Fibroblast of lung (primary cell): ENCODE data around the gene FAM13B. TPM values are rescaled to one million over a fixed set of nuclear protein-coding genes. Genes with fewer than 3 reads are reported as not detected.
"Not testable (repeated sequence)": the region's sequence is repeated elsewhere in the genome, so short reads cannot be mapped to it uniquely, and the experiment has no call there.

Experiments
- DNase-seq, 2 donors: peaks; one replicate each; pipeline versions ENCODE4 v3.0.0 to v3.0.0-alpha.2; 2010; ENCODE audit warnings: low read depth in 2 of 2
- H2AFZ ChIP-seq: 2 replicates; pipeline ENCODE4 v1.5.1; 2012; ENCODE audit warnings: low read length, control low read depth, inconsistent platforms
- H3K27ac ChIP-seq: 2 replicates; pipeline ENCODE4 v1.5.1; 2011; ENCODE audit warnings: low read length, control low read depth; ENCODE audit not compliant: insufficient read depth
- H3K27me3 ChIP-seq: 2 replicates; pipeline ENCODE4 v1.5.1; 2011; ENCODE audit warnings: mild to moderate bottlenecking, low read length; ENCODE audit not compliant: control insufficient read depth, insufficient read depth
- H3K36me3 ChIP-seq: 2 replicates; pipeline ENCODE4 v1.5.1; 2011; ENCODE audit warnings: low read length; ENCODE audit not compliant: control insufficient read depth, insufficient read depth
- H3K4me1 ChIP-seq: 2 replicates; pipeline ENCODE4 v1.5.1; 2011; ENCODE audit warnings: low read length; ENCODE audit not compliant: control insufficient read depth, insufficient read depth; ENCODE audit errors: extremely low read depth
- H3K4me2 ChIP-seq: 2 replicates; pipeline ENCODE4 v1.5.1; 2011; ENCODE audit warnings: low read length, control low read depth; ENCODE audit not compliant: insufficient read depth; ENCODE audit errors: extremely low read depth
- H3K4me3 ChIP-seq, 4 experiments: fragments of 200-600 bp in 1 of 4; sonication (generic) in 1 of 4; replicated peaks in 1 of 4; 2 replicates each; pipeline ENCODE4 v1.5.1; 2011 to 2016; ENCODE audit warnings: low read length in 4 of 4, low read depth in 3 of 4, mild to moderate bottlenecking in 3 of 4, control low read depth in 2 of 4, inconsistent platforms in 1 of 4, mixed read lengths in 1 of 4; ENCODE audit not compliant: insufficient read depth in 1 of 4; ENCODE audit errors: control extremely low read depth in 1 of 4
- H3K79me2 ChIP-seq: 2 replicates; pipeline ENCODE4 v1.5.1; 2012; ENCODE audit warnings: mild to moderate bottlenecking, low read length, inconsistent platforms; ENCODE audit not compliant: control insufficient read depth, insufficient read depth
- H3K9ac ChIP-seq: 2 replicates; pipeline ENCODE4 v1.5.1; 2011; ENCODE audit warnings: mild to moderate bottlenecking, low read length, control low read depth; ENCODE audit not compliant: insufficient read depth
- H3K9me3 ChIP-seq: 2 replicates; pipeline ENCODE4 v1.5.1; 2012; ENCODE audit warnings: low read depth, low read length; ENCODE audit not compliant: control insufficient read depth, insufficient read depth
- H4K20me1 ChIP-seq: 2 replicates; pipeline ENCODE4 v1.5.1; 2011; ENCODE audit warnings: low read length; ENCODE audit not compliant: control insufficient read depth, insufficient read depth; ENCODE audit errors: extremely low read depth
- CTCF ChIP-seq, 2 donors: IDR thresholded peaks in 1 of 2; conservative IDR thresholded peaks in 1 of 2; 1 replicate in 1 of 2; 2 replicates in 1 of 2; pipeline ENCODE4 v1.5.1; 2011 to 2012; ENCODE audit warnings: low read length in 2 of 2, control low read depth in 1 of 2, inconsistent platforms in 1 of 2, low read depth in 1 of 2, mild to moderate bottlenecking in 1 of 2
- EZH2 ChIP-seq: IDR thresholded peaks from 2 replicates; pipeline ENCODE4 v1.5.1; 2012; ENCODE audit warnings: low read length, control low read depth, mild to moderate bottlenecking; ENCODE audit errors: missing control alignments
- polyA plus RNA-seq, 2 donors: library from polyadenylated mRNA; depleted of rRNA in 1 of 2; stranded (reverse) in 1 of 2; unstranded in 1 of 2; fragments of >200 nt; gene quantifications; 2 replicates each; pipeline ENCODE4 v1.2.1, GENCODE V29; 2011 to 2012; ENCODE audit warnings: missing spikeins in 1 of 2
- total RNA-seq: library from RNA; depleted of rRNA; stranded (reverse); fragments of >200 nt; gene quantifications from 2 replicates; pipeline ENCODE4 v1.2.1, GENCODE V29; 2014

The FAM13B gene
- total and polyA plus RNA-seq, 2 donors (not counting 1 experiment from before 2014, with no cell fraction given), result 20.7 to 25.1 TPM

- Histone ChIP-seq H3K9me3 (no peaks in the 10 kb centered on the region), H2AFZ (no peak overlapping the region), H3K79me2 (no peaks in the 10 kb centered on the region), H4K20me1 (no peaks in the 10 kb centered on the region), H3K36me3 (no peaks in the 10 kb centered on the region), H3K27me3 (no peaks in the 10 kb centered on the region), H3K9ac (no peak overlapping the region), H3K4me1 (no peaks in the 10 kb centered on the region), H3K4me3 (no peak overlapping the region), H3K4me2 (no peak overlapping the region), H3K27ac (no peak overlapping the region)
- no peak for TF ChIP-seq CTCF (conservative IDR thresholded peaks at IDR 0.05 in 1 of 2, IDR thresholded peaks at IDR 0.05 in 1 of 2; ENCODE audit: low read depth in 1 of 2, low read length in 2 of 2)
- TF ChIP-seq EZH2, result no peak
- peak in 1 of 2 donors; percentile 57 for DNase-seq
Observed at GRCh38 chr5:138051441-138052296, 18.8 kb upstream of the FAM13B start.

- H2AFZ ChIP-seq, H3K4me3 ChIP-seq, H4K20me1 ChIP-seq: not testable (repeated sequence)
Observed at GRCh38 chr5:138045283-138045682, 12.4 kb upstream of the FAM13B start.

GRCh38 chr5:138038826-138039225 is 5.9 kb upstream of the FAM13B start:
- no peaks in the 10 kb centered on the region for H3K9me3 ChIP-seq
- no peak overlapping the region for H3K4me3 ChIP-seq
- TF ChIP-seq EZH2, result no peak
- no peak for TF ChIP-seq CTCF (conservative IDR thresholded peaks at IDR 0.05 in 1 of 2, IDR thresholded peaks at IDR 0.05 in 1 of 2; ENCODE audit: low read depth in 1 of 2, low read length in 2 of 2)
- no peak overlapping the region for H2AFZ ChIP-seq
- H3K4me2 ChIP-seq, result no peak overlapping the region
- H3K4me1 ChIP-seq, result peaks cover 2% of the 10 kb centered on the region
- no peaks in the 10 kb centered on the region for H4K20me1 ChIP-seq
- no peaks in the 10 kb centered on the region for H3K36me3 ChIP-seq
- DNase-seq, result no peak
- no peak overlapping the region for H3K27ac ChIP-seq
- no peak overlapping the region for H3K9ac ChIP-seq
- no peaks in the 10 kb centered on the region for H3K79me2 ChIP-seq
- H3K27me3 ChIP-seq, result no peaks in the 10 kb centered on the region

More at GRCh38 chr5:138045283-138045682, 12.4 kb upstream of the FAM13B start:
- not testable (repeated sequence) for H3K4me2 ChIP-seq, DNase-seq, H3K79me2 ChIP-seq, H3K9ac ChIP-seq, H3K27ac ChIP-seq, H3K4me1 ChIP-seq, H3K27me3 ChIP-seq, H3K36me3 ChIP-seq, H3K9me3 ChIP-seq
